ENCODE data around the gene PSMA3. TPM values are rescaled to one million over a fixed set of nuclear protein-coding genes. Genes with fewer than 3 reads are reported as not detected.

PSMA3 gene
- 146 TPM for total RNA-seq
- long read RNA-seq, transcript PSMA3-201 (11 exons, 970 nt) = major isoform, 50 of 149 reads
- long read RNA-seq, partial matches to known transcripts = 1 of 149 reads
- long read RNA-seq, other reads (novel, unspliced or antisense) = 96 of 149 reads

GRCh38 chr14:58244556-58245387 lies at the start of gene PSMA3:
Gene PSMA3, plus strand, starts transcription at chr14:58244843. Its CDS starts 78 bp downstream, at chr14:58244921.
- peak; percentile 98 for ATAC-seq
- intact Hi-C loops (cut with DNase I) = no loop called here
- Histone ChIP-seq H3K36me3 (peaks cover 21% of the 10 kb centered on the region), H3K4me1 (peaks cover 30% of the 10 kb centered on the region), H3K27me3 (no peaks in the 10 kb centered on the region), H3K9me3 (no peaks in the 10 kb centered on the region), H3K27ac (peak within 1 kb of the TSS; percentile 97), H3K4me3 (peak within 1 kb of the TSS; percentile 77)
- DNase-seq = peak; percentile 99
- TF ChIP-seq CTCF (IDR thresholded peaks at IDR 0.05) = no peak

- Histone ChIP-seq H3K36me3 (no peaks in the 10 kb centered on the region), H3K9me3 (no peaks in the 10 kb centered on the region), H3K27ac (no peak overlapping the region), H3K4me1 (peaks cover 4% of the 10 kb centered on the region), H3K4me3 (no peak overlapping the region), H3K27me3 (no peaks in the 10 kb centered on the region)
- DNase-seq = no peak
- TF ChIP-seq CTCF (IDR thresholded peaks at IDR 0.05) = no peak
- intact Hi-C loops (cut with DNase I) = no loop called here
- no peak for ATAC-seq
These were observed 48.4 kb upstream of the PSMA3 start for GRCh38 chr14:58196198-58196597.

GRCh38 chr14:58198086-58198485 lies 46.6 kb upstream of the PSMA3 start:
- H3K4me1 ChIP-seq = peaks cover 11% of the 10 kb centered on the region
- H3K9me3 ChIP-seq = no peaks in the 10 kb centered on the region
- no peak overlapping the region for H3K4me3 ChIP-seq
- TF ChIP-seq CTCF (IDR thresholded peaks at IDR 0.05) = no peak
- DNase-seq (no peak), ATAC-seq (no peak)
- peaks cover 4% of the 10 kb centered on the region for H3K36me3 ChIP-seq
- intact Hi-C loops (cut with DNase I) = no loop called here
- no peak overlapping the region for H3K27ac ChIP-seq
- H3K27me3 ChIP-seq = no peaks in the 10 kb centered on the region

- no peaks in the 10 kb centered on the region for H3K9me3 ChIP-seq
- intact Hi-C loops (cut with DNase I) = no loop called here
- H3K27ac ChIP-seq = peak within 1 kb of the TSS; percentile 93
- TF ChIP-seq CTCF (IDR thresholded peaks at IDR 0.05) = peak; percentile 5
- peaks cover 11% of the 10 kb centered on the region for H3K4me1 ChIP-seq
- H3K36me3 ChIP-seq = peaks cover 8% of the 10 kb centered on the region
- no peaks in the 10 kb centered on the region for H3K27me3 ChIP-seq
- H3K4me3 ChIP-seq = peak within 1 kb of the TSS; percentile 88
- peak; percentile 97 for DNase-seq
- peak; percentile 99 for ATAC-seq
These were observed 44.7 kb upstream of the PSMA3 start, which contains the start of gene ACTR10 for GRCh38 chr14:58199726-58200479. Gene ACTR10, plus strand, starts transcription at chr14:58200149. Its CDS starts 69 bp downstream, at chr14:58200218.

- Histone ChIP-seq H3K4me3 (peak overlapping the region; percentile 88), H3K27me3 (no peaks in the 10 kb centered on the region), H3K27ac (peak overlapping the region; percentile 93), H3K4me1 (peaks cover 11% of the 10 kb centered on the region), H3K36me3 (peaks cover 8% of the 10 kb centered on the region), H3K9me3 (no peaks in the 10 kb centered on the region)
- DNase-seq = no peak
- no peak for TF ChIP-seq CTCF (IDR thresholded peaks at IDR 0.05)
- ATAC-seq = no peak
- intact Hi-C loops (cut with DNase I) = no loop called here
These were observed 44.2 kb upstream of the PSMA3 start for GRCh38 chr14:58200480-58200841.
